Measurements from ENCODE around the gene PAK1.
"Not testable (repeated sequence)": the region's sequence is repeated elsewhere in the genome, so short reads cannot be mapped to it uniquely, and the experiment has no call there.

The PAK1 gene

GRCh38 chr11:77473801-77474683 is at the start of gene PAK1:
Gene PAK1 (minus strand): TSS chr11:77474094. CDS start chr11:77392520, 81,574 bp downstream.
- peak; percentile 70 to 82 (median 81) for DNase-seq (ENCODE audit: low read depth in 3 of 3)

- no peak for DNase-seq (ENCODE audit: low read depth in 3 of 3)
Measured at GRCh38 chr11:77522215-77522614, 48.3 kb upstream of the PAK1 start.

GRCh38 chr11:77519847-77520246 is 46.0 kb upstream of the PAK1 start:
- DNase-seq (ENCODE audit: low read depth in 3 of 3): no peak

- no peak for DNase-seq (ENCODE audit: low read depth in 3 of 3)
Measured at GRCh38 chr11:77518471-77518870, 44.6 kb upstream of the PAK1 start.

- no peak for DNase-seq (ENCODE audit: low read depth in 3 of 3)
Measured at GRCh38 chr11:77517753-77518152, 43.9 kb upstream of the PAK1 start.

- no peak for DNase-seq (ENCODE audit: low read depth in 3 of 3)
Measured at GRCh38 chr11:77517226-77517625, 43.3 kb upstream of the PAK1 start.

- no peak for DNase-seq (ENCODE audit: low read depth in 3 of 3)
Measured at GRCh38 chr11:77515483-77515882, 41.6 kb upstream of the PAK1 start.

- no peak for DNase-seq (ENCODE audit: low read depth in 3 of 3)
Measured at GRCh38 chr11:77515063-77515462, 41.2 kb upstream of the PAK1 start.

- no peak for DNase-seq (ENCODE audit: low read depth in 3 of 3)
Measured at GRCh38 chr11:77512092-77512491, 38.2 kb upstream of the PAK1 start.

- DNase-seq (ENCODE audit: low read depth in 3 of 3): no peak
Measured at GRCh38 chr11:77510851-77511250, 37.0 kb upstream of the PAK1 start.

GRCh38 chr11:77510095-77510494 is 36.2 kb upstream of the PAK1 start:
- DNase-seq (ENCODE audit: low read depth in 3 of 3): no peak

- DNase-seq (ENCODE audit: low read depth in 3 of 3): no peak
Measured at GRCh38 chr11:77508019-77508418, 34.1 kb upstream of the PAK1 start.

- no peak for DNase-seq (ENCODE audit: low read depth in 3 of 3)
Measured at GRCh38 chr11:77506857-77507256, 33.0 kb upstream of the PAK1 start.

GRCh38 chr11:77505956-77506355 is 32.1 kb upstream of the PAK1 start:
- DNase-seq (ENCODE audit: low read depth in 3 of 3): no peak

GRCh38 chr11:77503006-77503405 is 29.1 kb upstream of the PAK1 start:
- DNase-seq (ENCODE audit: low read depth in 3 of 3): no peak

GRCh38 chr11:77502346-77502905 is 28.5 kb upstream of the PAK1 start:
- DNase-seq (ENCODE audit: low read depth in 3 of 3): no peak

- DNase-seq (ENCODE audit: low read depth in 3 of 3): no peak
Measured at GRCh38 chr11:77501758-77502157, 27.9 kb upstream of the PAK1 start.

- no peak for DNase-seq (ENCODE audit: low read depth in 3 of 3)
Measured at GRCh38 chr11:77497368-77497767, 23.5 kb upstream of the PAK1 start.

- DNase-seq (ENCODE audit: low read depth in 3 of 3): no peak
Measured at GRCh38 chr11:77495526-77495925, 21.6 kb upstream of the PAK1 start.

- not testable (repeated sequence) for DNase-seq (ENCODE audit: low read depth in 3 of 3)
Measured at GRCh38 chr11:77490035-77490434, 16.1 kb upstream of the PAK1 start.

- DNase-seq (ENCODE audit: low read depth in 3 of 3): no peak
Measured at GRCh38 chr11:77487790-77488189, 13.9 kb upstream of the PAK1 start.

GRCh38 chr11:77479746-77480352 is 6.0 kb upstream of the PAK1 start:
- DNase-seq (ENCODE audit: low read depth in 3 of 3): no peak

- no peak for DNase-seq (ENCODE audit: low read depth in 3 of 3)
Measured at GRCh38 chr11:77475206-77475605, 1.3 kb upstream of the PAK1 start.
